GM12878 (cell line): Measurements from ENCODE around the gene SRSF3. TPM values are rescaled to one million over a fixed set of nuclear protein-coding genes. Genes with fewer than 3 reads are reported as not detected.

Experiments used
- ATAC-seq: fragments of 200-7000 bp; cut with Tn5 transposase; 3 replicates; pipeline ENCODE4 v1.9.1; 2020; ENCODE audit warnings: mild to moderate bottlenecking, moderate library complexity
- BruUV-seq: library from RNA; stranded (reverse); fragments of 400-500 nt; replicated peaks from 2 replicates; lab custom pipeline; 2021; lab: Mats Ljungman, UMichigan
- CTCF ChIA-PET: fragments of 300-600 bp; sonication (Branson Sonifier 250); formaldehyde crosslinking; extraction: SDS; loops from one replicate; lab custom pipeline; 2021; ENCODE audit warnings: inconsistent platforms; lab: Yijun Ruan, JAX
- POLR2A ChIA-PET: fragments of 350-600 bp; formaldehyde crosslinking; extraction: SDS; loops from one replicate; lab custom pipeline; 2021; ENCODE audit warnings: inconsistent platforms; lab: Charles Lee
- RAD21 ChIA-PET: fragments of 300-600 bp; sonication (Branson Sonifier 250); formaldehyde crosslinking; loops from one replicate; lab custom pipeline; 2023; ENCODE audit warnings: antibody characterized with exemption; ENCODE audit not compliant: unreplicated experiment; lab: Charles Lee
- SMC1A ChIA-PET: fragments of 300-600 bp; sonication (Branson Sonifier 250); formaldehyde crosslinking; loops from one replicate; lab custom pipeline; 2023; ENCODE audit not compliant: unreplicated experiment, uncharacterized antibody; lab: Charles Lee
- DNase-seq: peaks from one replicate; pipeline ENCODE4 v3.0.0-alpha.2; 2011; ENCODE audit warnings: low read depth, low spot score
- FAIRE-seq: peaks from 3 replicates; lab custom pipeline; 2011; peaks lifted over from hg19 to GRCh38; lab: Jason Lieb, UNC
- H2AFZ ChIP-seq: 2 replicates; pipeline ENCODE4 v1.6.0; 2011; ENCODE audit warnings: low read depth, low read length, control low read depth; ENCODE audit not compliant: control insufficient read depth
- H3K27ac ChIP-seq: 2 replicates; pipeline ENCODE4 v1.5.1; 2011; ENCODE audit warnings: control low read depth; ENCODE audit not compliant: control insufficient read depth, insufficient read depth
- H3K27me3 ChIP-seq, 2 experiments: replicated peaks in 1 of 2; 2 replicates each; pipeline versions ENCODE4 v1.6.0 to v1.6.1; 2011; ENCODE audit warnings: low read length in 1 of 2; ENCODE audit not compliant: control insufficient read depth in 2 of 2, insufficient read depth in 2 of 2
- H3K36me3 ChIP-seq, 2 experiments: 2 replicates each; pipeline ENCODE4 v1.5.1; 2011; ENCODE audit warnings: low read length in 1 of 2; ENCODE audit not compliant: control insufficient read depth in 2 of 2, insufficient read depth in 2 of 2
- H3K4me1 ChIP-seq: 2 replicates; pipeline ENCODE4 v1.6.1; 2011; ENCODE audit warnings: mild to moderate bottlenecking, low read length, moderate library complexity, mixed read lengths; ENCODE audit not compliant: control insufficient read depth, insufficient read depth
- H3K4me2 ChIP-seq: 2 replicates; pipeline ENCODE4 v1.6.0; 2011; ENCODE audit warnings: control low read depth; ENCODE audit not compliant: control insufficient read depth, insufficient read depth
- H3K4me3 ChIP-seq: fragments of 200-600 bp; sonication (generic); 2 replicates; pipeline ENCODE4 v1.5.1; 2016
- H3K79me2 ChIP-seq: 2 replicates; pipeline ENCODE4 v1.6.0; 2011; ENCODE audit warnings: low read length; ENCODE audit not compliant: control insufficient read depth, insufficient read depth
- H3K9ac ChIP-seq: 2 replicates; pipeline ENCODE4 v1.8.0; 2011; ENCODE audit warnings: low read length, control low read depth, mixed read lengths; ENCODE audit not compliant: control insufficient read depth, insufficient read depth
- H3K9me3 ChIP-seq: replicated peaks from 3 replicates; pipeline ENCODE4 v1.5.1; 2011; ENCODE audit warnings: mild to moderate bottlenecking, low read length; ENCODE audit not compliant: control insufficient read depth, insufficient read depth
- H4K20me1 ChIP-seq: 2 replicates; pipeline ENCODE4 v1.6.0; 2011; ENCODE audit not compliant: control insufficient read depth, insufficient read depth
- CEBPB ChIP-seq, 2 experiments: fragments of 150-350 bp in 1 of 2; IDR thresholded peaks; 2 replicates each; pipeline ENCODE4 v1.6.1; 2012 to 2014; ENCODE audit warnings: low read depth in 2 of 2, low read length in 2 of 2, borderline replicate concordance in 1 of 2, inconsistent platforms in 1 of 2
- FOS ChIP-seq: IDR thresholded peaks from 3 replicates; pipeline ENCODE4 v1.6.1; 2011; ENCODE audit warnings: borderline replicate concordance; ENCODE audit not compliant: insufficient read length; ENCODE audit errors: extremely low read depth
- PML ChIP-seq: IDR thresholded peaks from 2 replicates; pipeline ENCODE4 v1.6.1; 2012; ENCODE audit warnings: low read length, inconsistent platforms
- POLR2A ChIP-seq: IDR thresholded peaks from 2 replicates; pipeline ENCODE4 v1.6.1; 2011; ENCODE audit warnings: low read depth, mild to moderate bottlenecking, low read length
- POLR2AphosphoS2 ChIP-seq: IDR thresholded peaks from 2 replicates; pipeline ENCODE4 v1.6.1; 2011; ENCODE audit warnings: low read depth, mild to moderate bottlenecking, low read length, improper control_type of control experiment, moderate library complexity
- POLR2AphosphoS5 ChIP-seq: IDR thresholded peaks from 2 replicates; pipeline ENCODE4 v1.6.1; 2011; ENCODE audit warnings: mild to moderate bottlenecking, low read length, inconsistent platforms
- SIN3A ChIP-seq: IDR thresholded peaks from 2 replicates; pipeline ENCODE4 v1.6.1; 2012; ENCODE audit warnings: low read depth, low read length, improper control_type of control experiment
- ZBTB4 ChIP-seq: fragments of 450-650 bp; formaldehyde crosslinking; IDR thresholded peaks from 2 replicates; pipeline ENCODE4 v1.4.0; 2022; ENCODE audit warnings: mild to moderate bottlenecking, moderate library complexity
- WGBS: methylation state at CpG from one replicate; pipeline ENCODE4 v1.1.6; 2016; ENCODE audit warnings: low lambda C conversion rate; ENCODE audit not compliant: insufficient replicate concordance, insufficient coverage; ENCODE audit errors: missing lambda C conversion rate; 5-methylcytosine and 5-hydroxymethylcytosine counted together
- in situ Hi-C: fragments of 300-500 bp; cut with MboI; formaldehyde crosslinking; loops from 9 replicates; pipeline ENCODE4 v1.14.3; 2018; ENCODE audit warnings: mixed read lengths
- intact Hi-C: fragments of 100-400 bp; cut with micrococcal nuclease; formaldehyde crosslinking; loops from one replicate; pipeline ENCODE4 v1.14.2; 2022; ENCODE audit not compliant: unreplicated experiment
- polyA plus RNA-seq, 11 experiments: library from polyadenylated mRNA; depleted of rRNA in 4 of 11; unstranded in 6 of 11; stranded (reverse) in 5 of 11; fragments of >200 nt; fragmentation: Nextera tagmentation in 4 of 11; fragmentation: Illumina TruSeq in 1 of 11; extraction: Ambion mirVana in 4 of 11; extraction: Trizol in 1 of 11; gene quantifications; 1 replicate in 1 of 11; 2 replicates in 10 of 11; pipeline versions ENCODE4 v1.2.1 to v1.2.3, GENCODE V29; 2011 to 2016; ENCODE audit warnings: inconsistent platforms in 2 of 11, missing spikeins in 2 of 11, low read depth in 1 of 11
- total RNA-seq, 4 experiments: library from RNA; depleted of rRNA in 3 of 4; stranded (reverse); fragments of >200 nt in 3 of 4; fragmentation: Illumina TruSeq in 1 of 4; extraction: Trizol in 1 of 4; gene quantifications; 2 replicates each; pipeline versions ENCODE4 v1.2.1 to v1.2.3, GENCODE V29; 2013 to 2021

Gene SRSF3
- total and polyA plus RNA-seq, 10 of the 15 experiments (the other 5 are each of a cell fraction or from before 2014, with no cell fraction given), result 195 to 1,377 (median 493) TPM

DNA sequence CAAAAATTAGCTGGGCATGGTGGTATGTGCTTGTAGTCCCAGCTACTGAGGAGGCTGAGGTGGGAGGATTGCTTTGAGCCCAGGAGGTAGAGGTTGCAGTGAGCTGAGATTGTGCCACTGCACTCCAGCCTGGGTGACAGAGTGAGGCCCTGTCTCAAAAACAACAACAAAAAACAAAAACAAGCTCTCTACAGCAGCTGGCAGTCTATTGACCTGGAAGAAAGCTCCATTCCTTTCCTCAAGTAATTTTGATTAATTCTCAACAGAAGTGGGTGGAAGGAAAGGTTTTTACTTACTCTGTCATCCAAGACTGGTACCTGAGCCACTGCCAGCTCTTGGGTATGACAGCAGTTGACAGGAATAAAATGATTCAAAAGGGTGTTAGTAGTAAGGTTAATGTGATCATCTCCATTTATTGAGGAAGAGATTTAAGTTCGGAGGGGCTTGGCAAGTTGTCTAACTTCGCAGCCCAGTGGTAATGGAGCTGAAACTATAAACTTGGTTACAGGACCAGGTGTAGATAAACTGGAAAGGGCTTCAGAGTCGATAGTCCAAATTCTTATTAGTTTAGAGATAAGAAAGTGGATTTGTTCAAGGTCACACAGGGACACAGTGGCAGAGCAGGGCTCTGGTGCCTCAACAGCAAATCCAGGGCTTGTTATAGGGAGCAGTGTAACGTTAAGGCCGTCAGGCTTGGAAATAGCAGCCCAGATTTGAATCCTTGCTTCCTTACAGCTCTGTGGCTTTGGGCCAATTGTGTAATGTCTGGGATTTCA, 14.8 kb downstream of the SRSF3 start:
- H3K27ac ChIP-seq, result no peak overlapping the region
- H3K27me3 ChIP-seq, result no peaks in the 10 kb centered on the region
- RAD21 ChIA-PET, result interaction anchor here (0.6 to 1.2 kb wide), 8 partner anchors 10 to 562 kb away, joined by 3 to 5 read pairs (median 3); no protein-coding TSS in a partner anchor
- no peak for TF ChIP-seq FOS
- TF ChIP-seq CEBPB (IDR thresholded peaks at IDR 0.05; ENCODE audit: borderline replicate concordance in 1 of 2, low read depth in 2 of 2, low read length in 2 of 2), result no peak
- TF ChIP-seq POLR2AphosphoS5, result peak; percentile 70
- TF ChIP-seq PML, result 0 out of 2 replicates have a peak, but pooled peaks have one; percentile 37
- TF ChIP-seq POLR2AphosphoS2, result 0 out of 2 replicates have a peak, but pooled peaks have one; percentile 23
- TF ChIP-seq POLR2A, result peak; percentile 64; the same call in 1 of the 2 replicates
- no peak for TF ChIP-seq SIN3A
- TF ChIP-seq ZBTB4 (CRISPR knock-in tag), result no peak
- TF ChIP-seq, all 136 proteins: peak for 4
- ATAC-seq (peak; percentile 3; the same call in 1 of the 3 replicates), DNase-seq (no peak), FAIRE-seq (no peak)
- no peaks in the 10 kb centered on the region for H3K9me3 ChIP-seq
- H3K4me3 ChIP-seq, result no peak overlapping the region
- H3K36me3 ChIP-seq, result peaks cover 19 to 49% of the 10 kb centered on the region in 2 experiments
- CTCF ChIA-PET, result interaction anchor here (0.5 to 5.0 kb wide), 8 partner anchors 10 to 243 kb away, joined by 3 to 20 read pairs (median 4); no protein-coding TSS in a partner anchor
- peaks cover 10% of the 10 kb centered on the region for H3K79me2 ChIP-seq
- WGBS, result 49% methylated on average over 5 of the region's 5 CpGs
- H3K4me1 ChIP-seq, result no peaks in the 10 kb centered on the region
- POLR2A ChIA-PET, result interaction anchor here (0.5 to 2.3 kb wide), 8 partner anchors 10 to 553 kb away, joined by 3 to 15 read pairs (median 4); no protein-coding TSS in a partner anchor
- TSS peak; percentile 5 for BruUV-seq
- no peak overlapping the region for H2AFZ ChIP-seq
- in situ Hi-C loops (no loop called here), intact Hi-C loops (no loop called here)
- H3K9ac ChIP-seq, result no peak overlapping the region
- no peak overlapping the region for H3K4me2 ChIP-seq
- SMC1A ChIA-PET, result interaction anchor here (1.9 to 5.2 kb wide), 3 partner anchors 10 to 150 kb away, joined by 5 to 50 read pairs (median 9); no protein-coding TSS in a partner anchor
- H4K20me1 ChIP-seq, result no peaks in the 10 kb centered on the region; the same call in 1 of the 2 replicates
